Measurements from ENCODE around the gene CAMSAP3.

GRCh38 chr19:7589822-7590221, 5.8 kb upstream of the CAMSAP3 start:
- no peak for TF ChIP-seq CTCF (IDR thresholded peaks at IDR 0.05)
- TF ChIP-seq POLR2A (IDR thresholded peaks at IDR 0.05), result no peak
